Anterior cingulate cortex (tissue), 58 donors: ENCODE measurements around the gene CSH1.
"Not testable (repeated sequence)": the region's sequence is repeated elsewhere in the genome, so short reads cannot be mapped to it uniquely, and the experiment has no call there.

Experiments
- DNase-seq, 58 donors: peaks; one replicate each; lab custom pipeline; 2025; lab: John Stamatoyannopoulos, UW

CSH1 gene

DNA sequence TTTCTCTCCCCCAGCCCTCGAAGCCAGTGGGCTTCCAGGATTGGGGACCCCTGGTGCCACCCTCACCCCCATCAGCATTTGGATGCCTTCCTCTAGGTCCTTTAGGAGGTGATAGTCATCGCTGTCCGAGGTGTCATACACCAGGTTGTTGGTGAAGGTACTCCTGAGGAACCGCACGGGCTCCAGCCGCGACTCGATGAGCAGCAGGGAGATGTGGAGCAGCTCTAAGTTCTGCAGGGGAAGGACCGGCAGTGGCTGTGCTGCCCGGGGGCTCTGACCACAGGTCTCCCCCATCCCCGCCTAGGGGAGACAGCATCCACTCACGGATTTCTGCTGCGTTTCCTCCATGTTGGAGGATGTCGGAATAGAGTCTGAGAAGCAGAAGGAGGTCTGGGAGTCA is 13.7 kb upstream of the CSH1 start:
- no peak for DNase-seq

DNA sequence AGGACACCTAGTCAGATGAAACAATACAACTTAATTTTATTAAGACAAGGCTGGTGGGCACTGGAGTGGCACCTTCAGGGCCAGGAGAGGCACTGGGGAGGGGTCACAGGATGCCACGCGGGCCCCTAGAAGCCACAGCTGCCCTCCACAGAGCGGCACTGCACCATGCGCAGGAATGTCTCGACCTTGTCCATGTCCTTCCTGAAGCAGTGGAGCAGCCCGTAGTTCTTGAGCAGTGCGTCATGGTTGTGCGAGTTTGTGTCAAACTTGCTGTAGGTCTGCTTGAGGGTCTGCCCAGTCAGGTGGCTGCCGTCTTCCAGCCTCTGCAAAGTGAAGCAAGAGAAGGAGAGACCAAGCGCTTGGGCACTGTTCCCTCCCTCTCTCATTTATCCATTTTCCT is 13.2 kb upstream of the CSH1 start:
- not testable (repeated sequence) for DNase-seq

DNA sequence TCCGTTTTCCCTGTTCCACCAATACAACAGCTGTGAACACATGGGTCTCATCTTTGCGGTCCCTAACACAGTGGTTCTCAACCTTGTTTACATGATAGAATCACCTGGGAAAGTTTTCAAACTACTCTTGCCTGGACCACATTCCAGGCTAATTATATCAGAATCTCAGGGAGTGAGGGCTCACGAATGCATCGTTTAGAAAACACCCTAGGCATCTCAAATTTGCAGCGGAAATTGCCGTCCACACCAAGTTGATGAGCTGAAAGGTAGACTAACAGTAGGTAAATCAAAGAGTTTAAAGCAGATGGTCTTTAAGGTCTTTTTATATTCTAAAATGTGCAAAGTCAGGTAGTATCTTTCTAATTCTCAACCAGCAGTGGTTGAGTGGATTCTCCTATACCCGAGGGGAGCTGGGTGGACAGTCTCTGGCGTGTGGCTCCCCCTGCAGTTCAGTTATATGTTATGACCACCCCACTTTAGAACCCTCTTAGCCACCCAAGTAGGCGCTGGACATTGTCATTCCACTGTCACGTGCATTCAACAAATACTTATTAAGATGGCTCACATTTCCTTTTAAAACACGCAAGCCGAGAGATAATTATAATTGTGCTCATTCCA is 10.9 kb upstream of the CSH1 start:
- not testable (repeated sequence) for DNase-seq

DNA sequence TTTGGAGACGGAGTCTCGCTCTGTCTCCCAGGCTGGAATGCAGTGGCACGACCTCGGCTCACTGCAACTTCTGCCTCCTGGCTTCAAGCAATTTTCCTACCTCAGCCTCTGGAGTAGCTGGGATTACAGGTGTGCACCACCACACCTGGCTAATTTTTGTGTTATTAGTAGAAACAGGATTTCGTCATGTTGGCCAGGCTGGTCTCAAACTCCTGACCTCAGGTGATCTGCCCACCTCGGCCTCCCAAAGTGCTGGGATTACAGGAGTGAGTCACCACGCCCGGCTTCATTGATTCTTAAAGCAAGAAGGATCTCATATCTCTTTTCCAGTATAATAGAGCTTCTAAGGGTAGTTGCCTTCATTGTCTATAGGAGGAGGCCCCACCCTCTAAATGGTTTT is 8.4 kb upstream of the CSH1 start:
- not testable (repeated sequence) for DNase-seq

DNA sequence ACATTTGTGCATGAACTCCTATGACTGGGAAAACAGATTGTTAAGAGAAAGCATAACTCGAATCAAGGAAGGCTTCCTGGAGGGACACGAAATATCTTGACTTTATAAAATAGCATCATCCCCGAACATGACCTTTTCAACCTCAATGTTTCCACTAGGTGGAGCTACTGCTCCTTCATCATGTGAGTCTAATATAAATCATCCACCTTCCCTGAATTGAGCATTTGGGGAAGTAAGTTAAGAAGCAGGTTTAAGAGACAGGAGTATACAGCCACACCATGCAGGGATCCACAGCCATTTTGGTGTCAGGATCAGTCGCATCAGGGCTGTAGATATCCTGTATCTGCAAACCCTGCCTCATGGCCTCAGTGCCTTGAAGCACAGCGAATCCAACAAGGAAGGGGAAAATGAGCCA is 7.4 kb upstream of the CSH1 start:
- peak in 1 of 58 donors; percentile 2 for DNase-seq

DNA sequence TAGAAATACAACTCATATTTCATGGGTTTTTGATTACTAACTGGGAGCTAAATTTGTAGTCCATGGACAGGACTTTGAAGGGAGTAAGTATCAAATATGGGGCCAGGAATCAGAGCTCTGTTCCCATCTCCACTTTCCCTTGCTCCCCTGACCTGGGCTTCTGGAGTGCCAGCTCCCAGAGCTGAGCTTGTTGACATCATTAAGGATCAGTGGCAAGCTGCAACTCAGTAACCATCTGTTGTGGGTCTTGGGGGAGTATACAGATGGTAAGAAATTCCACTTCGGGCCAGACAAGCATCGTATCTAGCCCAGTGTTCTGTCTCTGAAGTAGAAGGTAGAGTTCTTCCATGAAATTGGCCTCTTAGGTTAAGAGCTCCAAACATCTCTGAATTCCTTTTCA is 5.6 kb upstream of the CSH1 start:
- not testable (repeated sequence) for DNase-seq

DNA sequence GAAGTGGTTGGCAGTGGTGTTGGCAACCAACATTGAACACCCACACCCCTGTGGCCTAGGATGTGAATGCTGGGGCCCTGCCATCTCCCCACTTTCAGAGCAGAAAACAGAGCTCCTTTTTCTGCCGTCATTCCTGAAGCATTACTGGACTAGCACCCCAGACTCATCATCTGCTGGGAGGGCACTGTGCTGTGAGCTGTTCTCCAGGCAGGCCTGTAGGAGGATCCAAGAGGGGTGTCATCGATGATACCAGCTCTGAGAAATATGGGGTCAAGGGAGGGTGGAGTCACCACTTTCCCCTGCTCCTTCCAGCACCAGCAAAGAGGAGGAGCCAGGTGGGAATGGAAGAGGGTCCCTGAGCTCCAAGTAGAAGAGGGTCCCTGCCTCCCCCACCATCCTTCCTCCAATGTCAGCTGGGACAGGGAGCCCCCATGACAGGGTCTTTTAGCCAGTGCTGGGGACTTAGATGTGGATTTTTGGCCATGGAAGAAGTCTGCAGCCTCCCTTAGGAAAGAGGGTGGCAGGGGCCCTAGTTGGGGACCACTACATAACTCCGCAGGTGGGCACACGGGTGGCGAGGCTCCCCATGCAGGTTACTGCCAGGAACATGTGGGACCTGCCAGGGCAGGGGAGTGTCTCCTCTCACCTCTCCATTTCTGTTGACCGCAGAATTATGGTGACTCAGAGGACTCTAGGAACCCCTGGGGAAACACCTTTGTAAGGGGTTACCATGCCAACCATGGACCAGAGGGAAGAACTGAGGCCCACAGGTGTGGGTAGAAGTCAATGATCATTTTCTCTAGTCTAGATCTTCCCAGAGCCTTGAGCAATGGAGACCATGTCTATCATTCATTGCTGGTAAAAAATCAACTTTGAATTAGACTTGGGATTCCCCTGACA is 2.8 kb upstream of the CSH1 start:
- not testable (repeated sequence) for DNase-seq

DNA sequence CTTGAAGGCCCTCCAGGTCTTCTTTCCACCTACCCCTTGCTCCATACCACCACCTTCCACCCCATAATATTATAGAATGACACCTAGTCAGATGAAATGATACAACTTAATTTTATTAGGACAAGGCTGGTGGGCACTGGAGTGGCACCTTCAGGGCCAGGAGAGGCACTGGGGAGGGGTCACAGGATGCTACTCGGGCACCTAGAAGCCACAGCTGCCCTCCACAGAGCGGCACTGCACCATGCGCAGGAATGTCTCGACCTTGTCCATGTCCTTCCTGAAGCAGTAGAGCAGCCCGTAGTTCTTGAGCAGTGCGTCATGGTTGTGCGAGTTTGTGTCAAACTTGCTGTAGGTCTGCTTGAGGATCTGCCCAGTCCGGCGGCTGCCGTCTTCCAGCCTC is 1.6 kb downstream of the CSH1 start:
- DNase-seq = not testable (repeated sequence)

DNA sequence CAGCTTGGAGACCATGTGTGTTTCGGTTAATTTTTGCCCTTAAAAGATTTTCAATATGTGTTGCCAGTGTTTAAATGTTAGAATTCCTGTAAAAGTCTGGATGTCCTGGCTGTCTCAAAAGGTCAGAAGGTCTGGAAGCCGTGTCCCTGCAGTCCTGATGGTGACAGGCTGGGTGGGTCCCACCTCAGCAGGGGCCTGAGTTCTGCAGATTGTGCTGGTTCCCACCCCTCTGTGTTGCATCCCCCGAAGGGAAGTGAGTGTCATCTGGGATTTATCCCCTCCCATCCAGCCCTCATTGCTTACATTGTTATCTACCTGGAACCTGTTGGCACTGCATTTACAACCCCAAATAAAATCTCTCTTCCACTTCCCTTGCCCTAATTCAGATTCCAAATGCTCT is 2.4 kb downstream of the CSH1 start:
- not testable (repeated sequence) for DNase-seq

DNA sequence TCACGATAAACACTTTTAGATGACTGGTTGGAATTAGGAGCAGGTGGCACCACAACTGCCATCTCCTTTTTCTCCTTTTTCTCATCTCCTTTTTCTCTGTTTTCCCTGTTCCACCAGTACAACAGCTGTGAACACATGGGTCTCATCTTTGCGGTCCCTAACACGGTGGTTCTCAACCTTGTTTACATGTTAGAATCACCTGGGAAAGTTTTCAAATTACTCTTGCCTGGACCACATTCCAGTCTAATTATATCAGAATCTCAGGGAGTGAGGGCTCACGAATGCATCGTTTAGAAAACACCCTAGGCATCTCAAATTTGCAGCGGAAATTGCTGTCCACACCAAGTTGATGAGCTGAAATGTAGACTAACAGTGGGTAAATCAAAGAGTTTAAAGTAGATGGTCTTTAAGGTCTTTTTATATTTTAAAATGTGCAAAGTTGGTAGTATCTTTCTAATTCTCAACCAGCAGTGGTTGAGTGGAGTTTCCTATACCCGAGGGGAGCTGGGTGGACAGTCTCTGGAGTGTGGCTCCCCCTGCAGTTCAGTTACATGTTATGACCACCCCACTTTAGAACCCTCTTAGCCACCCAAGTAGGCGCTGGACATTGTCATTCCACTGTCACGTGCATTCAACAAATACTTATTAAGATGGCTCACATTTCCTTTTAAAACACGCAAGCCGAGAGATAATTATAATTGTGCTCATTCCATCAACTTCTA is 3.9 kb downstream of the CSH1 start:
- not testable (repeated sequence) for DNase-seq

DNA sequence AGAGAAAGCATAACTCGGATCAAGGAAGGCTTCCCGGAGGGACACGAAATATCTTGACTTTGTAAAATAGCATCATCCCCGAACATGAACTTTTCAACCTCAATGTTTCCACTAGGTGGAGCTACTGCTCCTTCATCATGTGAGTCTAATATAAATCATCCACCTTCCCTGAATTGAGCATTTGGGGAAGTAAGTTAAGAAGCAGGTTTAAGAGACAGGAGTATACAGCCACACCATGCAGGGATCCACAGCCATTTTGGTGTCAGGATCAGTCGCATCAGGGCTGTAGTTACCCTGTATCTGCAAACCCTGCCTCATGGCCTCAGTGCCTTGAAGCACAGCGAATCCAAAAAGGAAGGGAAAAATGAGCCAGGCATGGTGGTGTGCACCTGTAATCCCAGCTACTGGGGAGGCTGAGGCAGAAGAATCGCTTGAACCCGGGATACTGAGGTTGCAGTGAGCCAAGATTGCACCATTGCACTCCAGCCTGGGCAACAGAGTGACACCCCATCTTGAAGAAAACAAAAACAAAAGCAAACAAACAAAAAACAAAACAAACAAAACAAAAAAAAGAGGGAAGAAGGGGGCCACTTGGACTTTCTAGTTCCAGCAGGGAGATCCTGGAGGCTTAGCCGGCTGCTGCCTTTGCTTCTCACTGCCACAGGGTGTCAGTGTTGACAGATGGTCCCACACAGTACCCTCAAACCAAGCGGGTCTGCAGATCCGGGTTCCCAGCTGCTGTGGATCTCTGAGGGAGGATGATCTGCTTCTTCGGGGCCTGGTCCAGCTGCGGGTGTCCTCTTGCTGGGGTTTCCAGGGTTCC is 7.1 kb downstream of the CSH1 start:
- peak in 15 of 58 donors; percentile 1 to 31 (median 9) for DNase-seq

DNA sequence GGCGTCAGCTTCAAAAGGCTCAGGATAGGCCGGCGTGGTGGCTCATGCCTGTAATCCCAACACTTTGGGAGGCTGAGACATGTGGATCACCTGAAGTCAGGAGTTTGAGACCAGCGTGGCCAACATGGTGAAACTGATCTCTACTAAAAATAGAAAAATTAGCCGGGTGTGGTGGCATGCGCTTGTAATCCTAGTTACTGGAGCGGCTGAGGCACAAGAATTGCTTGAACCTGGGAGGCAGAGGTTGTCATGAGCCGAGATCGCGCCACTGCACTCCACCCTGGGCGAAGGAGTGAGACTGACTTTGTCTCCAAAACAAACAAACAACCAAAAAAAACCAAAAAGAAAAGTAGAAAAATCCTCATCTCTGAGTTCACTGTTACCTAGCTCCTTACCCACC is 11.3 kb downstream of the CSH1 start:
- not testable (repeated sequence) for DNase-seq

DNA sequence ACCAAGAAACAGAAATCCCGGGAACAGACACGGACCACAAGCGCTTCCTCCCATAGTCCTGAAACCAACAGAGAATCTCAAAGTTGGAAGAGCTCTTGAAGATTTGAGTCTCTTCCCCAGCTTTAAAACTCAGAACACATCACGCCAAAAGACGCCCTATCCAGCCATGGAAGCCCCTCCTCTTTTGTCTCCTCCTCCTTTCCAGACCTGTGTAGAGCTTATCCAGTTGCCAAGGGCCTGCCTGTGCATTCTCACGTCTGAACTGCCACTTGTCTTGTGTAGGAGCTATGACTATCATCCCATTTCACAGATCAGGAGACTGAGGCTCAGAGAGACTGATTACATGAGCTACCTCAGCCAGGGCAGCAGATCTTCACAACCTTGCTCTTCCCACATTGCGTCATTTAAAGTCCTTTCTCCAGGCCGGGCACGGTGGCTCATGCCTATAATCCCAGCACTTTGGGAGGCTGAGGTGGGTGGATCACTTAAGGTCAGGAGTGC is 13.7 kb downstream of the CSH1 start:
- not testable (repeated sequence) for DNase-seq

DNA sequence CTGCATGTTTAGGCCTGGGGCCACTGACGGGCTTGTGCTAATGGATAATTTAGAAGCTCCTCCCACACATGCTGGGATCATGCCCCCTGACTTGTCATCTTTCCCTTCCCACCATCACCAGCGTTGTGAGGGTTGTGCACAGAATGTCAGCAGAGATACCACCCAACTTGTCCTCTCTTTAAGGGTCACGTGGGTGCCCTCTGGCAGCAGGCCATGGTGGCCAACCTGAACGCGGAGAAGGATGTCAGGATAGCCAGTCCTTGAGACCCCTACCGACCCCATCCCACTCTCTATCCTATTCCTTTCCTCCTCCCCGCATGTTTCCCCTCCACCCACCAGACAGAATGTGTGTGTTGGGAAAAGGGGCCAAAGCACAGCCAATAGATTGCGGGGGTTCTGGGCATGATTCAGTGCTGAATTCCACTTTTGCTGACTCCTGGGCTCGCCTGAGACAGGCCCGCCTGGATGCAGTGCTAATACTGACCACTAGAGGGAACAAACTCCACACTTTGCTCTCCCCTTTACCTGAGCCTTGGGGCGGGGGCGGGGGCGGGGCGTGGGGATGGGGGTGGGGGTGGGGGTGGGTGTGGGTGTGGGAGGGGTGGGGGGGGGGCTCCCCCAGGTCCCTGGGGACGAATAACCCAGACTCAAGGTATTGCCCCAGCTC is 14.3 kb downstream of the CSH1 start, which contains the start of gene GH2:
Gene GH2, minus strand, starts transcription at position 10 of the 667 bp plus-strand sequence. CDS start 143 bp downstream, outside the sequence.
- peak in 4 of 58 donors; percentile 2 to 11 (median 8) for DNase-seq

DNA sequence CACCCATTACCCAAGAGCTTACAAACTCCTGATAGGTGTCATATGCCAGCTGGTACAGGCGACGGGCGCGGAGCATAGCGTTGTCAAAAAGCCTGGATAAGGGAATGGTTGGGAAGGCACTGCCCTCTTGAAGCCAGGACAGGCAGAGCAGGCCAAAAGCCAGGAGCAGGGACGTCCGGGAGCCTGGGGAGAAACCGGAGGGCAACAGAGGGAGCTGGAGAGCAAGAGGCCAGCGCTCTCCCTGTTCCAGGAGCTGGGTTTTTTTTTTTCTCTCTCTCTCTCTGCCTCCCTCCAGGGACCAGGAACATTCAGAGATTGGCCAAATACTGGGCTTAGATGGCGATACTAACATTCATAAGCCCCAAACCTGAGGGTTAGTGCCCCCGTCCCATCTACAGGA is 15.0 kb downstream of the CSH1 start:
- DNase-seq = not testable (repeated sequence)

DNA sequence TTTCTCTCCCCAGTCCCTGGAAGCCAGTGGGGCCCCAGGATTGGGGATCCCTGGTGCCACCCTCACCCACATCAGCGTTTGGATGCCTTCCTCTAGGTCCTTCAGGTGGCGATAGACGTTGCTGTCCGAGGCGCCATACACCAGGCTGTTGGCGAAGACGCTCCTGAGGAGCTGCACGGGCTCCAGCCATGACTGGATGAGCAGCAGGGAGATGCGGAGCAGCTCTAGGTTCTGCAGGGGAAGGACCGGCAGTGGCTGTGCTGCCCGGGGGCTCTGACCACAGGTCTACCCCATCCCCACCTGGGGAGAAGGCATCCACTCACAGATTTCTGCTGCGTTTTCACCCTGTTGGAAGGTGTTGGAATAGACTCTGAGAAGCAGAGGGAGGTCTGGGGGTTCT is 15.7 kb downstream of the CSH1 start:
- DNase-seq = no peak

DNA sequence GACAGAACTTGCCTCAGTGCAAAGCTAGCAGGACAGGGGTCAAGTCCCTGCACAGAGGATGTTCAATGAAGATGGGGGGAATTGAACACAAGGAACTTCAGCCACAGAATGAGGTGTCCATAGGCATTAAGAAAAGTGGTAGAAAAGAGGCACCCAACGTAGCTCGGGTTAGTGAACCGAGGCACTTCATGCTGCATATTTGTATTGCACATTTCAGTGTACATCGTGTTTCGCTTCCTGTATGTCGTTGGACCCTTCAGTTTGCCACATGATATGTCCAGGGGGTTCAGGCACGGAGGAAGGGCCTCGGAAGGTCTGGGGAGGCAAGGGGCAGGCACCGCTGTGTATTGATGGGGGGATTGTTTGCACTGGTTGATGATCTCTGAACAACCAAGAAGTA is 18.0 kb downstream of the CSH1 start:
- DNase-seq = not testable (repeated sequence)

DNA sequence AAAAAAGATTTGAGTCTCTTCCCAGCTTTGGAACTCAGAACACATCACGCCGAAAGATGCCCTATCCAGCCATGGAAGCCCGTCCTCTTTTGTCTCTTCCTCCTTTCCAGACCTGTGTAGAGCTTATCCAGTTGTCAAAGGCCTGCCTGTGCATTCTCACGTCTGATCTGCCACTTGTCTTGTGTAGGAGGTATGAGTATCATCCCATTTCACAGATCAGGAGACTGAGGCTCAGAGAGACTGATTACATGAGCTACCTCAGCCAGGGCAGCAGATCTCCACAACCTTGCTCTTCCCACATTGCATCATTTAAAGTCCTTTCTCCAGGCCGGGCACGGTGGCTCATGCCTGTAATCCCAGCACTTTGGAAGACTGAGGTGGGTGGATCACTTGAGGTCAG is 21.7 kb downstream of the CSH1 start:
- not testable (repeated sequence) for DNase-seq

DNA sequence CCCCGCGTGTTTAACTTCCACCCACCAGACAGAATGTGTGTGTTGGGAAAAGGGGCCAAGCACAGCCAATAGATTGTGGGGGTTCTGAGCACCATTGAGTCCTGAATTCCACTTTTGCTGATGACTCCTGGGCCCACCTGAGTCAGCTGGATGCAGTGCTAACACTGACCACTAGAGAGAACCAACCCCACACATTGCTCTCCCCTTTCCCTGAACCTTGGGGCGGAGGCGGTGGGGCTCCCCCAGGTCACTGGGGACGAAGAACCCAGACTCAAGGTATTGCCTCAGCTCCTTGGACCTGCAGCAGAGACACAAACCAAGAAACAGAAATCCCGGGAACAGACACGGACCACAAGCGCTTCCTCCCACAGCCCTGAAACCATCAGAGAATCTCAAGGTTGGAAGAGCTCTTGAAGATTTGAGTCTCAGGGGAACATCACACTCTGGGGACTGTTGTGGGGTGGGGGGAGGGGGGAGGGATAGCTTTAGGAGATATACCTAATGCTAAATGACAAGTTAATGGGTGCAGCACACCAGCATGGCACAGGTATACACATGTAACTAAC is 22.2 kb downstream of the CSH1 start:
- not testable (repeated sequence) for DNase-seq
